ENCODE data around the gene CDH4. TPM values are rescaled to one million over a fixed set of nuclear protein-coding genes. Genes with fewer than 3 reads are reported as not detected.

The CDH4 gene
- total RNA-seq, 1 experiment from 2014 or later: 25.0 TPM

DNA sequence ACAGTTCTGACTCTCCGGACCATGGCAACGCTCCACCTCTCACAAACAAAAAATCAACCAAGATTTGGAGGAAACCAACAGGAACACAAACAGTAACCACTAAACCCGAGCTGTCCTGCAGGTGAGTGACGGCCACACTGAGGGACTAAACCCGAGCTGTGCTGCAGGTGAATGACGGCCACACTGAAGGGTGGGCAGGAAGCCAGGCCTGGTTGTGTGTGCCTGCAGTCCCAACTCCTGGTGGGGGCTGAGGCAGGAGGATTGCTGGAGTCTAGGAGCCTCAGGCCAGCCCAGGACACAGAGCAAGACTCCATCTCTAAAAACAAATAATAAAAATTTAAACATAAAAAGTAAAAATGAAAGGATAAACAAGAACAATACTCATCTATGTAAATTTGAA lies 733.0 kb downstream of the CDH4 start:
- Mint-ChIP-seq H3K4me1 (ENCODE audit: insufficient read depth, unreplicated experiment) (no peaks in the 10 kb centered on the region), H3K27me3 (ENCODE audit: insufficient read depth, unreplicated experiment) (no peaks in the 10 kb centered on the region), H3K4me3 (ENCODE audit: unreplicated experiment) (no peak overlapping the region), H3K27ac (ENCODE audit: low read depth, unreplicated experiment) (no peak overlapping the region), H3K9me3 (ENCODE audit: unreplicated experiment) (no peaks in the 10 kb centered on the region), H3K36me3 (ENCODE audit: insufficient read depth, unreplicated experiment) (peaks cover 33% of the 10 kb centered on the region)
- intact Hi-C loops (cut with micrococcal nuclease): no loop called here
- no peak for DNase-seq (ENCODE audit: unreplicated experiment)
- ChIA-PET POLR2A (no interaction called here), CTCF (interaction anchor here (1.8 kb wide), 1 partner anchor 26 kb away, joined by 4 read pairs; no protein-coding TSS in a partner anchor)
- no TSS peak for BruUV-seq (replicated peaks)
- TF ChIP-seq, protein P1, sequence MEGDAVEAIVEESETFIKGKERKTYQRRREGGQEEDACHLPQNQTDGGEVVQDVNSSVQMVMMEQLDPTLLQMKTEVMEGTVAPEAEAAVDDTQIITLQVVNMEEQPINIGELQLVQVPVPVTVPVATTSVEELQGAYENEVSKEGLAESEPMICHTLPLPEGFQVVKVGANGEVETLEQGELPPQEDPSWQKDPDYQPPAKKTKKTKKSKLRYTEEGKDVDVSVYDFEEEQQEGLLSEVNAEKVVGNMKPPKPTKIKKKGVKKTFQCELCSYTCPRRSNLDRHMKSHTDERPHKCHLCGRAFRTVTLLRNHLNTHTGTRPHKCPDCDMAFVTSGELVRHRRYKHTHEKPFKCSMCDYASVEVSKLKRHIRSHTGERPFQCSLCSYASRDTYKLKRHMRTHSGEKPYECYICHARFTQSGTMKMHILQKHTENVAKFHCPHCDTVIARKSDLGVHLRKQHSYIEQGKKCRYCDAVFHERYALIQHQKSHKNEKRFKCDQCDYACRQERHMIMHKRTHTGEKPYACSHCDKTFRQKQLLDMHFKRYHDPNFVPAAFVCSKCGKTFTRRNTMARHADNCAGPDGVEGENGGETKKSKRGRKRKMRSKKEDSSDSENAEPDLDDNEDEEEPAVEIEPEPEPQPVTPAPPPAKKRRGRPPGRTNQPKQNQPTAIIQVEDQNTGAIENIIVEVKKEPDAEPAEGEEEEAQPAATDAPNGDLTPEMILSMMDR (IDR thresholded peaks at IDR 0.05; ENCODE audit: unreplicated experiment): no peak

DNA sequence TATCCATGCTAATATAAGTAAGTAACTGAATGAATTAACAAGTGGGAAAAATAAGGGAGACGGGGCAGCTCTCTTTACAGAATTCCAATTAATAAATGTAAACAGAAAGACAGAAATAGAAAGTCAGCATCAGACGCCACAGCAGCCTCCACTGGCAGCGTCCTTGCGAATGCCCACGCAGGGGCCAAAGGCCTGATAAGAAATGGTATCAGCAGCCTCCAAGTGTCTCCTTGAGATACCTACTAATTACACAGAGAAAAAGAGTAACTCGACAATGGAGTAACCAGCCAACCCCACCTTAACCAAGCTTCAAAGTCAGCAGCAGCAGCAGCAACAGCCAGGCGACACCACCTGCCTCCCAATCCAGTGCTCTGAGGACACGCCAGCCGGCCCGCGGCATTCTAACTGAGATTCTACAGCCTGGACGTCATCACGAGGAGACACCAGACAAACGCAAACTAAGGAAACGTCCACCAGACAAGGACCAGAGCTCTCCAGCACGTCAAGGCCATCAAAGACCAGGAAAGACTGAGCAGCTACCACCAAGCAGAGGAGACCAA lies 734.8 kb downstream of the CDH4 start:
- CTCF ChIA-PET: interaction anchor here (1.8 kb wide), 1 partner anchor 24 kb away, joined by 4 read pairs; no protein-coding TSS in a partner anchor
- TF ChIP-seq, protein P1 (IDR thresholded peaks at IDR 0.05; ENCODE audit: unreplicated experiment): no peak
- no peaks in the 10 kb centered on the region for H3K27me3 Mint-ChIP-seq (ENCODE audit: insufficient read depth, unreplicated experiment)
- no peak for DNase-seq (ENCODE audit: unreplicated experiment)
- no peak overlapping the region for H3K4me3 Mint-ChIP-seq (ENCODE audit: unreplicated experiment)
- intact Hi-C loops (cut with micrococcal nuclease): no loop called here
- H3K27ac Mint-ChIP-seq (ENCODE audit: low read depth, unreplicated experiment): no peak overlapping the region
- H3K9me3 Mint-ChIP-seq (ENCODE audit: unreplicated experiment): peaks cover 17% of the 10 kb centered on the region
- H3K4me1 Mint-ChIP-seq (ENCODE audit: insufficient read depth, unreplicated experiment): no peaks in the 10 kb centered on the region
- POLR2A ChIA-PET: no interaction called here
- H3K36me3 Mint-ChIP-seq (ENCODE audit: insufficient read depth, unreplicated experiment): peaks cover 51% of the 10 kb centered on the region
- BruUV-seq (replicated peaks): no TSS peak

DNA sequence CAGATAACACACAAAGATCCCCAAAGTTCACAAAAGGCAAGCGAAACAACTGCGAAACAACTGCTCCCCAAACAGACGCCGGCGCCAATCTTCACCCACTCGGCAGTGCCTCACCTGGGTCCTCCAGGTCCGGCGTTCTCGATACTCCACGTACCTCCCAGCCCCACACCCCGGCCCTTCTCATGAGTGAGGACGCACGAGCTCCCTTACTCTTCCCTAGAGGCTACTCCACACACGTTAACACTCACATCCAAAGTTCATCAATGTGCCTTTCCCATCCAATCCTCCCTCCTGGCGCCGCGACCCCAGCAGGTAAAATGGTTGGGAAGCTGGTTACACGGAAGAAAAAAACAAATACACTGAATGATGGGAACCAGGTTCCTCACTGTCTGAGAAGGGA lies 736.6 kb downstream of the CDH4 start:
- Mint-ChIP-seq H3K36me3 (ENCODE audit: insufficient read depth, unreplicated experiment) (peaks cover 68% of the 10 kb centered on the region), H3K27me3 (ENCODE audit: insufficient read depth, unreplicated experiment) (no peaks in the 10 kb centered on the region), H3K9me3 (ENCODE audit: unreplicated experiment) (peaks cover 29% of the 10 kb centered on the region), H3K27ac (ENCODE audit: low read depth, unreplicated experiment) (no peak overlapping the region), H3K4me1 (ENCODE audit: insufficient read depth, unreplicated experiment) (no peaks in the 10 kb centered on the region), H3K4me3 (ENCODE audit: unreplicated experiment) (no peak overlapping the region)
- ChIA-PET POLR2A (no interaction called here), CTCF (interaction anchor here (0.6 kb wide), 1 partner anchor 23 kb away, joined by 3 read pairs; no protein-coding TSS in a partner anchor)
- DNase-seq (ENCODE audit: unreplicated experiment): no peak
- TF ChIP-seq, protein P1 (IDR thresholded peaks at IDR 0.05; ENCODE audit: unreplicated experiment): no peak
- intact Hi-C loops (cut with micrococcal nuclease): no loop called here
- no TSS peak for BruUV-seq (replicated peaks)

DNA sequence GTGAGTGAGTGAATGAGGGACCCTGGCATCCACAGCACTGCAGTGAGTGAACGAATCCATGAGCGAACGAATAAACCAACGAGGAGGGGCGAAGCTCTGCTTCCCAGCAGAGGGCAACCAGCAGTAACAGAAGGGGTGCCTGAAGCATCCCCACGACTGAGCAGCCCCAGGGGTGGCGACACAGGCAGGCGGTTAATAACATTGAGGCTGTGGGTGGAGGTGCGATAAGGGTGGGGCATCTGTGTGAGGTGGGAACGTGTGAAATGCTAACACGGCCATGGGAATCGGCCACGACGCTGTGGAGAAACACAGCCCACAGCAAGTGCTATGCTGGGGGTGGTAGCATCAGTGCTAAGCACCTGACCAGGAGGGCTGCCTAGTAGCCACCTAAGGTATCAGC lies 737.7 kb downstream of the CDH4 start:
- CTCF ChIA-PET: interaction anchor here (0.7 kb wide), 1 partner anchor 20 kb away, joined by 3 read pairs; no protein-coding TSS in a partner anchor
- H3K27ac Mint-ChIP-seq (ENCODE audit: low read depth, unreplicated experiment): no peak overlapping the region
- no peaks in the 10 kb centered on the region for H3K27me3 Mint-ChIP-seq (ENCODE audit: insufficient read depth, unreplicated experiment)
- H3K4me3 Mint-ChIP-seq (ENCODE audit: unreplicated experiment): no peak overlapping the region
- peaks cover 73% of the 10 kb centered on the region for H3K36me3 Mint-ChIP-seq (ENCODE audit: insufficient read depth, unreplicated experiment)
- BruUV-seq (replicated peaks): no TSS peak
- H3K9me3 Mint-ChIP-seq (ENCODE audit: unreplicated experiment): peaks cover 29% of the 10 kb centered on the region
- intact Hi-C loops (cut with micrococcal nuclease): no loop called here
- no peak for DNase-seq (ENCODE audit: unreplicated experiment)
- POLR2A ChIA-PET: no interaction called here
- H3K4me1 Mint-ChIP-seq (ENCODE audit: insufficient read depth, unreplicated experiment): no peaks in the 10 kb centered on the region
- TF ChIP-seq, protein P1 (IDR thresholded peaks at IDR 0.05; ENCODE audit: unreplicated experiment): no peak

Small RNA genes lying within 50 kb of the gene (microRNA-seq; reads per million reads assigned to microRNA genes)
- not detected for gene MIR1257

Measured in MCF 10A (cell line).